A172 (cell line): ENCODE data around the gene PTGES2. TPM values are rescaled to one million over a fixed set of nuclear protein-coding genes. Genes with fewer than 3 reads are reported as not detected.
A peak's percentile ranks its signal among the peaks of the same experiment; 100 is the strongest.
"Not testable (repeated sequence)": the region's sequence is repeated elsewhere in the genome, so short reads cannot be mapped to it uniquely, and the experiment has no call there.

ENCODE experiments used
- DNase-seq: peaks from one replicate; pipeline ENCODE4 v3.0.0-alpha.2; 2015; ENCODE audit warnings: low spot score
- total RNA-seq: library from RNA; depleted of rRNA; stranded (reverse); fragments of >200 nt; shearing (Covaris generic); gene quantifications from 2 replicates; pipeline ENCODE4 v1.2.3, GENCODE V29; 2014

Gene PTGES2
- total RNA-seq, 1 experiment from 2014 or later, result 87.7 TPM

DNA sequence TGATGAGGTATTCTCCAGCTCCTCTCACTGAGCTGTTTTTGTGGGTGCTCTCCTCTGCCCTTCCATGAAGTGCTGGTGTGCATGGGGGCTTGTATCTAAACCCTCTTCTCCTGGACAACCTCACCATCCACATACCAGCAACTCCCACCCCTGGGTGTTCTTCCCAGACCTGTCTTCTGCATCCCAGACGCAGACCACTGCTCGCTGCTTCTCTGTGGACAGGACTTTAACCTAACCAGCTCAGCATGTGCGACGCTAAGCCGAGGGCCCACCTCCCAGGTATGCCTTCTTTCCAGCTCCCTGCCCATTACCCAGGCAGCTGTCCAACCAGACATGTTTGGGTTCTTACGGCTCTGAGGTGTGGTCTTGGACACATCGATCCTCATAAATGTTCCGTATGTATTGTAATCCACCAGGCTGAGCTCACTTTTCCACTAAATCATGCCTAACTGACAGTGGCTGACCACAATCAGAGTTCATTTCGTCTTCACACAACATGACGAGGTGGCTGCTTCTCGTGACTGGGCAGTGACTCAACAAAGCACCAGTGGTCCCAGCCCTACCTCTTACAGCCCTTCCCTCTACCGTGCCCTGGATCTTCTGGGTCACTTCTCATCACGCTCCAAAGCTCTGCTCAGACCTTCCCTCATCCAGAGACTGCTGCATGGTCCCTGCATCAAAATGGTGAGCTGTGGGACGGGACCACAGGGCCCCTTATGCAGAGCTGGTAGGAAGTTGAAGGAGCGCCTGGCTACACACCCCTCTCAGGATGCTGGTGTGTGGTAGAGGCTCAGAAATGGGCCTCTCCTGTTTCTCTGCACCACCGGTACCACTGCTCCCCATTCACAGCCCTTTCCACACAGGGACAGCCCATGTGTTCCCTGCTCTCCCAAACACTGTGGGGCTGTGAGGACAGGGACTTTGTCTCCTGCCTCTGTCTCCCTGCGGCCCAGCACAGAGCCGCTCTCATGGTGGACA, 9.6 kb upstream of the PTGES2 start:
- peak; percentile 95 for DNase-seq

GRCh38 chr9:128135561-128135960, 8.0 kb upstream of the PTGES2 start:
- DNase-seq, result not testable (repeated sequence)

DNA sequence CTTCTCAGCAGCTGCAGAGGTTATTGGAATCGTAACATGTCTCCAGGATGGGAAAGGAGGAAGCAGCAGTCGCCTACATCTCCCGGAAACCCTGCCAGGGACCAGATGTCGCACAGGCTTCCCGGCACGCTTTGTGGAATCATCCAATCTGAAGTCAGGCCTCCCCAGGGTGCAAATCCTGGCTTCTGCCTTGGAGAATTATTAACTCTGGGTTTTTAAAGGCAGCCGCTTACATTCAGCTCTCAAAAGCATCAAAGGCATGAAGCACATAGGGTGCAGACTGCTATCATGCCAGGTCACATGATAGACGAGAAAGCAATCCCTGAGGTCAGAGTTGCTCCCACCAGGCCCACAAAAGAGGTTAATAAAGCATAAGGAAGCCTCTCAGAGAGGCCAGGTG, 4.6 kb upstream of the PTGES2 start:
- DNase-seq, result not testable (repeated sequence)

GRCh38 chr9:128131346-128131745, 3.8 kb upstream of the PTGES2 start:
- DNase-seq, result not testable (repeated sequence)

DNA sequence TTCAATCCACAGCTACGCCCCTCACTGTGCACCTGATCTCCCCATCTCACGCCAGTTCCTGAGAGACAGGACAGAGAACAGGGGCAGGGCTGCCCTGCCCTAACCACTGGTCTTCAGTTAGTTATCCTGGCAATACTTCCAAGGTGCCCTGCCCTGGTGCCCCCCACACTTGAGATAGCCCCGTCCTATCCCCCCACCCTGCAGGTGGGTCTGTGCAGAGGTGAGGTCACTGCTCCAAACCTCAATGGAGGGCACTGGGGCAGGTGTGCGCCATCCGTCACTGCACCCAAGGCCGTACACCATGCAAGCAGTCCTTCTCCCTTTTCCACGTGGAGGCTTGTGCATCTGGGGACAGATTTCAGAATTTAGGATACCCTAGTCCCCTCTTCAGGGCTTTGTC, 3.1 kb upstream of the PTGES2 start:
- not testable (repeated sequence) for DNase-seq

DNA sequence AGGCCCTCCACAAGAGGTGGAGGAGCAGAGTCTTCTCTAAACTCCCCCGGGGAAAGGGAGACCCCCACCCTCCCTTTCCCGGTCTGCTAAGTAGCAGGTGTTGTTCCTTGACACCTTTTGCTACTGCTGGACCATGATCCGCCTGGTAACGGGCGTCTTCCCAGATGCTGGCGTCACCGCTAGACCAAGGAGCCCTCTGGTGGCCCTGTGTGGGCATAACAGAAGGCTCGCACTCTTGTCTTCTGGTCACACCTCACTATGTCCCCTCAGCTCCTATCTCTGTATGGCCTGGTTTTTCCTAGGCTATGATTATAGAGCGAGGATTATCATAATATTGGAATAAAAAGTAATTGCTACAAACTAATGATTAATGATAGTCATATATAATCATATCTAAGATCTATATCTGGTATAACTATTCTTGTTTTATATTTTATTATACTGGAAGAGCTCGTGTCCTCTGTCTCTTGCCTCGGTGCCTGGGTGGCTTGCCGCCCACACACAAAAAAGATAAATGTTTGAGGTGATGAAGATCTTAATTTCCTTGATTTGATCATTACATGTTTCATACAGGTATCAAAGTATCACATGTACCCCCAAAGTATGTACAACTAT, 2.6 kb upstream of the PTGES2 start:
- not testable (repeated sequence) for DNase-seq

- DNase-seq, result no peak
Observed at GRCh38 chr9:128128836-128129590, 1.5 kb upstream of the PTGES2 start.

GRCh38 chr9:128127990-128128835, 684 bp upstream of the PTGES2 start:
- peak; percentile 90 for DNase-seq

- DNase-seq, result no peak
Observed at GRCh38 chr9:128125580-128126354, 1.8 kb downstream of the PTGES2 start.

DNA sequence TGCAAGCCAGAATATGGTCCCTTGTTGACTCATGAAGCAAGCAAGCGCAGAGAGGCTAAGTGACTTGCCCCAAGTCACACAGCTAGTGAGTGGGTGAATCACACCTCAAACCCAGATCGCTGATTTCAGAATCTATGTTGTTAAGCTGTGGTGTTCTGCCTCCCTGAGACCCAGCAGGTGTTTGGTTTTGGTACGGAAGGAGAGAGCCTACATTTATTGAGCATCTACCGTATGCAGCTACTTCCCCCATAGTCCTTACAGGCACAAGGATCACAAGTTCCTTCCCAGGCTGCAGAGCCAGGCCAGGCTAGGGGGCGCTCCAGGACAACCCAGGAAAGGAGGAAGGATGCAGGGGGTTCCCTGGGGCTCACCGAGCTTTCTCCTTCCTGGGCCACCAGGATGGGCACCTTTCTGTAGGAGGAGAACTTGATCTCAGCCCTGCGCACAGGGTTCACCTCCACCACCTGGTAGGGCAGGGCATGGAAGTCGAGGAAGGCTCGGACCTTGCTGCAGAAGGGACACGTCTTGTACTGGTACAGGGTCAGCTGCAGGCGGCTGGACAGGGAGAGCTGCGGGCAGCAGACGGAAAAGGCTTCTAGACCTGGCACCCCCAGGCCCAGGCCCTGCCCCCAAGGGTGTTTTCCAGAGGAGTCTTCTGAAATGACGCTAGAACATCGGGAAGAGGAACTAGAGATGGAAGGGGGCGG, 2.5 kb downstream of the PTGES2 start:
- no peak for DNase-seq

- no peak for DNase-seq
Observed at GRCh38 chr9:128124451-128124850, 3.1 kb downstream of the PTGES2 start.

GRCh38 chr9:128123451-128124080, 4.0 kb downstream of the PTGES2 start:
- DNase-seq, result no peak

DNA sequence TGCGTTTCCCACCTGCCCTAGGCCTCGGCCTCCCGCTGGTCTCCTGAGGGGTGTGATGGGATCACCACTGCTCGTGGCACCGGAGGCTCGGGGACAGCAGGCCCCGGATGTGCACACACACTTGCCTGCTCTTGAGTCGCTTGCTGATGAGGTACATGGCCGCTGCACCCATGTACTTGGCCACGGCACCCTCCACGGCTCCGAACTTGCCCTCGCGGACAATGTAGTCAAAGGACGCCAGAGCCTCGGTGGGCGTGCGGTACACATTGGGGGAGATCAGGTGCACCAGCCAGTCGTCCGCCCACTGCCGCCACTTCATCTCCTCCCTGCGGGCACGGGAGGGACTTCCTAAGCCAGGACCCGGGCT, 4.7 kb downstream of the PTGES2 start:
- DNase-seq, result no peak

GRCh38 chr9:128121924-128122808, 5.4 kb downstream of the PTGES2 start:
- DNase-seq, result no peak

DNA sequence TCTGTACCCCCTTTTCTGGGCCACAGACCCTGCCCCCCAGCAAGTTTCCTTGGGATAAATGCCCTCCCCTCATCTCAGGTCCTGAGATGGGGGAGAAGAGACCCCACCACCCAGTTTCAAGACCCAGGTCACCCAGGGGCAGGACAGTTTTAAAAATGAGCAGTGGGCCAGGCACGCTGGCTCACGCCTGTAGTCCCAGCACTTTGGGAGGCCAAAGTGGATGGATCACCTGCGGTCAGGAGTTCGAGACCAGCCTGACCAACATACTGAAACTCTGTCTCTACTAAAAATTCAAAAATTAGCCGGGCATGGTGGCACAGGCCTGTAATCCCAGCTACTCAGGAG, 6.1 kb downstream of the PTGES2 start:
- DNase-seq, result no peak

- DNase-seq, result no peak
Observed at GRCh38 chr9:128120741-128121465, 6.6 kb downstream of the PTGES2 start.

- DNase-seq, result no peak
Observed at GRCh38 chr9:128120061-128120740, 7.3 kb downstream of the PTGES2 start.
